Endodermal cell (in vitro differentiated cells): Measurements from ENCODE around the gene GYS2. TPM values are rescaled to one million over a fixed set of nuclear protein-coding genes. Genes with fewer than 3 reads are reported as not detected.

Experiments used
- DNase-seq: peaks from one replicate; pipeline ENCODE4 v3.0.0-alpha.2; 2017
- H3K27ac ChIP-seq: 2 replicates; pipeline ENCODE4 v1.5.1; 2013; ENCODE audit warnings: mild to moderate bottlenecking, low read depth, low read length, moderate library complexity
- H3K27me3 ChIP-seq: 2 replicates; pipeline ENCODE4 v1.6.1; 2013; ENCODE audit warnings: mild to moderate bottlenecking, low read length, moderate library complexity; ENCODE audit not compliant: insufficient read depth, control insufficient read depth, poor library complexity, severe bottlenecking
- H3K36me3 ChIP-seq: 2 replicates; pipeline ENCODE4 v1.7.0; 2013; ENCODE audit warnings: mild to moderate bottlenecking, low read length, moderate library complexity; ENCODE audit not compliant: control insufficient read depth, insufficient read depth
- H3K4me1 ChIP-seq: one replicate; pipeline ENCODE4 v1.7.0; 2013; ENCODE audit warnings: low read length; ENCODE audit not compliant: control insufficient read depth, insufficient read depth
- H3K4me3 ChIP-seq: 2 replicates; pipeline ENCODE4 v1.5.1; 2013; ENCODE audit warnings: mild to moderate bottlenecking, low read length, moderate library complexity
- H3K9ac ChIP-seq: 2 replicates; pipeline ENCODE4 v1.6.1; 2013; ENCODE audit warnings: mild to moderate bottlenecking, low read length, moderate library complexity; ENCODE audit not compliant: poor library complexity, severe bottlenecking; ENCODE audit errors: extremely low read depth
- H3K9me3 ChIP-seq: 2 replicates; pipeline ENCODE4 v1.6.1; 2013; ENCODE audit warnings: mild to moderate bottlenecking, low read length, moderate library complexity; ENCODE audit not compliant: control insufficient read depth
- H3K27ac Mint-ChIP-seq: 2 replicates; pipeline ENCODE4 v1.8.0; 2020; ENCODE audit warnings: mixed read lengths
- H3K27me3 Mint-ChIP-seq: 2 replicates; pipeline ENCODE4 v1.8.0; 2021; ENCODE audit warnings: mild to moderate bottlenecking, mixed read lengths; ENCODE audit not compliant: insufficient read depth
- H3K36me3 Mint-ChIP-seq: 2 replicates; pipeline ENCODE4 v1.8.0; 2020; ENCODE audit warnings: low read depth, mixed read lengths
- H3K4me1 Mint-ChIP-seq: 2 replicates; pipeline ENCODE4 v1.8.0; 2020; ENCODE audit warnings: mixed read lengths
- H3K4me3 Mint-ChIP-seq: 2 replicates; pipeline ENCODE4 v1.8.0; 2020; ENCODE audit warnings: mild to moderate bottlenecking, moderate library complexity, mixed read lengths
- H3K9me3 Mint-ChIP-seq: 2 replicates; pipeline ENCODE4 v1.8.0; 2020; ENCODE audit warnings: mild to moderate bottlenecking, mixed read lengths
- WGBS, 2 experiments: methylation state at CpG; one replicate each; pipeline versions ENCODE4 v1.1.5 to v1.1.7; 2013; ENCODE audit warnings: missing lambda C conversion rate in 2 of 2, mixed read lengths in 1 of 2; ENCODE audit not compliant: insufficient coverage in 1 of 2, insufficient read length in 1 of 2; 5-methylcytosine and 5-hydroxymethylcytosine counted together
- total RNA-seq, 2 donors: library from RNA; stranded (reverse); fragmentation: NEBNext Ultra II Directional in 1 of 2; extraction: Animal tissue kit (Norgen Biotek cat#: 25700) in 1 of 2; gene quantifications; 2 replicates in 1 of 2; 3 replicates in 1 of 2; pipeline ENCODE4 v1.2.1, GENCODE V29; 2021
- TF ChIP-seq, protein P1 (sequence below): fragments of 200-600 bp; sonication (generic); conservative IDR thresholded peaks from 2 replicates; pipeline ENCODE4 v1.5.0; 2021; ENCODE audit warnings: antibody characterized with exemption, mild to moderate bottlenecking

Gene GYS2
- total RNA-seq, 2 donors from 2014 or later: not detected

DNA sequence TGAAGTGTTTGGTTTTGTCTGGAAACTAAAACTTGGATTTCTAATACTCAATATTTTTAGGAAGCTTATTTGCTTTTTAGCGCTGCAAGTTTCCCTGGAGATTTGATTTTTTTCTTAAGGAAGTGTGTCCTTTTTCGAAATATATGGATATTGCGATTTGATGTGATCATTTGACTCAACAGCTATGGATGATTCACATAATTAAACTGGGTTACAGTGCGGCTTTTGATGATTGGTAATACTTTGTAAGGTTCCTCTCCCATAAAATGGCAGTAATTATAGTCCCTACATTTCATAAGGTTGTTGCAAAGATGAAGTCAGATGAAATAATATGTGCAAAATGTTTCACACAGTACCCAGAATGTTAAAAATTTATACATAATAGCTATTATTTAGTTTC lies 39.9 kb upstream of the GYS2 start:
- no peak for DNase-seq
- Mint-ChIP-seq H3K27me3 (no peaks in the 10 kb centered on the region), H3K4me1 (peaks cover 63% of the 10 kb centered on the region), H3K27ac (peak overlapping the region; percentile 95), H3K36me3 (peaks cover 92% of the 10 kb centered on the region), H3K4me3 (no peak overlapping the region), H3K9me3 (peaks cover 6% of the 10 kb centered on the region)
- H3K9me3 ChIP-seq: peaks cover 4% of the 10 kb centered on the region
- no peak overlapping the region for H3K27ac ChIP-seq
- TF ChIP-seq, protein P1, sequence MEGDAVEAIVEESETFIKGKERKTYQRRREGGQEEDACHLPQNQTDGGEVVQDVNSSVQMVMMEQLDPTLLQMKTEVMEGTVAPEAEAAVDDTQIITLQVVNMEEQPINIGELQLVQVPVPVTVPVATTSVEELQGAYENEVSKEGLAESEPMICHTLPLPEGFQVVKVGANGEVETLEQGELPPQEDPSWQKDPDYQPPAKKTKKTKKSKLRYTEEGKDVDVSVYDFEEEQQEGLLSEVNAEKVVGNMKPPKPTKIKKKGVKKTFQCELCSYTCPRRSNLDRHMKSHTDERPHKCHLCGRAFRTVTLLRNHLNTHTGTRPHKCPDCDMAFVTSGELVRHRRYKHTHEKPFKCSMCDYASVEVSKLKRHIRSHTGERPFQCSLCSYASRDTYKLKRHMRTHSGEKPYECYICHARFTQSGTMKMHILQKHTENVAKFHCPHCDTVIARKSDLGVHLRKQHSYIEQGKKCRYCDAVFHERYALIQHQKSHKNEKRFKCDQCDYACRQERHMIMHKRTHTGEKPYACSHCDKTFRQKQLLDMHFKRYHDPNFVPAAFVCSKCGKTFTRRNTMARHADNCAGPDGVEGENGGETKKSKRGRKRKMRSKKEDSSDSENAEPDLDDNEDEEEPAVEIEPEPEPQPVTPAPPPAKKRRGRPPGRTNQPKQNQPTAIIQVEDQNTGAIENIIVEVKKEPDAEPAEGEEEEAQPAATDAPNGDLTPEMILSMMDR: no peak
- H3K36me3 ChIP-seq: peaks cover 87% of the 10 kb centered on the region
- no peak overlapping the region for H3K9ac ChIP-seq
- peaks cover 17% of the 10 kb centered on the region for H3K4me1 ChIP-seq
- no peaks in the 10 kb centered on the region for H3K27me3 ChIP-seq
- no peak overlapping the region for H3K4me3 ChIP-seq
- WGBS, 2 experiments: 86 to 96% methylated on average over 3 to 4 of the region's 4 CpGs

- no peak overlapping the region for H3K4me3 Mint-ChIP-seq
- DNase-seq: no peak
- peaks cover 6% of the 10 kb centered on the region for H3K9me3 Mint-ChIP-seq
- Histone ChIP-seq H3K27me3 (no peaks in the 10 kb centered on the region), H3K9me3 (peaks cover 4% of the 10 kb centered on the region), H3K4me3 (no peak overlapping the region), H3K36me3 (peaks cover 87% of the 10 kb centered on the region), H3K27ac (no peak overlapping the region), H3K4me1 (peaks cover 13% of the 10 kb centered on the region), H3K9ac (no peak overlapping the region)
- peaks cover 63% of the 10 kb centered on the region for H3K4me1 Mint-ChIP-seq
- H3K27ac Mint-ChIP-seq: peak overlapping the region; percentile 5
- no peaks in the 10 kb centered on the region for H3K27me3 Mint-ChIP-seq
- TF ChIP-seq, protein P1: no peak
- 93 to 95% methylated on average over 3 of the region's 3 CpGs for WGBS, 2 experiments
- peaks cover 92% of the 10 kb centered on the region for H3K36me3 Mint-ChIP-seq
These were observed 39.1 kb upstream of the GYS2 start for GRCh38 chr12:21643758-21644157.

DNA sequence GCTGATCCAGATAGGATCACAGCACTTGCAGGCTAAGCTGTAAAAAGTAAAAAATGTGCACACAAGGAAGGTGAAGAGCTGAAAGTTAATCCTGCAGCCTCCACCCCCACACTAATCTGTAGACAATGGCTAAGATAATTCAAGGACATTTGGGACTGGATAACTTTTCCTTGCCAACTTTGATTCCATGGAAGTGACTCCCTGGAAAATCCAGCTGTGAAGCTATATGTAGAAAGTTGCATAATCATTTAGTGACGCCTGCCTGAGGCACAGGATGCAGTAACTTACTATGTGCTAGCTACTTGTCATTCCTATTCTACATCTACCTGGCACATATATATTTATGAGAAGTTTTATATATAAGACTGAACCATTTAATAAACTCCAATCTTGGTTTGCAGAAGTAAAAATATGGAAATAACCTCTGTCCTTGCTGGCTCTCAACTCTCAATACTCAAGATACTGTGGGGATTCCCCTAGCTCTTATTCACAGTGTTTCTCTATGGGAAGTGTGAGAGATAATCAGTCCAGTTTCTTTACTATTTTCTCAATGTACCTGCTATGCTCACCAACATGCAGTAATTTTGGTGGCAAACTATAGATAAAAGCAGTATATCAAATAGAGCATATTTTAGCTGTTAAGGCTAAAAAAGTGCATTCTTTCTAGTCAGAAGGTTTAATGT lies 38.2 kb upstream of the GYS2 start:
- TF ChIP-seq, protein P1: no peak
- no peak overlapping the region for H3K27ac ChIP-seq
- WGBS, 2 experiments: 80 to 83% methylated on average over 1 of the region's 1 CpG
- Mint-ChIP-seq H3K4me1 (peaks cover 63% of the 10 kb centered on the region), H3K4me3 (no peak overlapping the region), H3K36me3 (peaks cover 89% of the 10 kb centered on the region), H3K27me3 (no peaks in the 10 kb centered on the region), H3K27ac (peak overlapping the region; percentile 4), H3K9me3 (peaks cover 6% of the 10 kb centered on the region)
- H3K4me1 ChIP-seq: peaks cover 13% of the 10 kb centered on the region
- peaks cover 85% of the 10 kb centered on the region for H3K36me3 ChIP-seq
- H3K9ac ChIP-seq: no peak overlapping the region
- no peaks in the 10 kb centered on the region for H3K27me3 ChIP-seq
- peak overlapping the region; percentile 9 for H3K4me3 ChIP-seq
- no peak for DNase-seq
- H3K9me3 ChIP-seq: peaks cover 4% of the 10 kb centered on the region
